T-helper 1 cell treated with Interleukin-12 subunit alpha and Interleukin-12 subunit beta and Interleukin-4 antibody, amounts not matched to agents 30 μg/mL and 1 μg/mL, for 36 hours (primary cell): ENCODE measurements around the gene RAB30.

Source experiments
- H3K27ac Mint-ChIP-seq: one replicate; pipeline ENCODE4 v1.8.0; 2021; ENCODE audit warnings: mild to moderate bottlenecking, mixed read lengths
- H3K27me3 Mint-ChIP-seq: one replicate; pipeline ENCODE4 v1.8.0; 2021; ENCODE audit warnings: low read depth, mixed read lengths
- H3K36me3 Mint-ChIP-seq: one replicate; pipeline ENCODE4 v1.8.0; 2021; ENCODE audit warnings: low read depth, mixed read lengths
- H3K4me1 Mint-ChIP-seq: one replicate; pipeline ENCODE4 v1.8.0; 2021; ENCODE audit warnings: low read depth, mixed read lengths
- H3K4me3 Mint-ChIP-seq: one replicate; pipeline ENCODE4 v1.8.0; 2021; ENCODE audit warnings: mild to moderate bottlenecking, moderate library complexity, mixed read lengths
- H3K9me3 Mint-ChIP-seq: one replicate; pipeline ENCODE4 v1.8.0; 2021; ENCODE audit warnings: mixed read lengths

The RAB30 gene, protein sequence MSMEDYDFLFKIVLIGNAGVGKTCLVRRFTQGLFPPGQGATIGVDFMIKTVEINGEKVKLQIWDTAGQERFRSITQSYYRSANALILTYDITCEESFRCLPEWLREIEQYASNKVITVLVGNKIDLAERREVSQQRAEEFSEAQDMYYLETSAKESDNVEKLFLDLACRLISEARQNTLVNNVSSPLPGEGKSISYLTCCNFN

DNA sequence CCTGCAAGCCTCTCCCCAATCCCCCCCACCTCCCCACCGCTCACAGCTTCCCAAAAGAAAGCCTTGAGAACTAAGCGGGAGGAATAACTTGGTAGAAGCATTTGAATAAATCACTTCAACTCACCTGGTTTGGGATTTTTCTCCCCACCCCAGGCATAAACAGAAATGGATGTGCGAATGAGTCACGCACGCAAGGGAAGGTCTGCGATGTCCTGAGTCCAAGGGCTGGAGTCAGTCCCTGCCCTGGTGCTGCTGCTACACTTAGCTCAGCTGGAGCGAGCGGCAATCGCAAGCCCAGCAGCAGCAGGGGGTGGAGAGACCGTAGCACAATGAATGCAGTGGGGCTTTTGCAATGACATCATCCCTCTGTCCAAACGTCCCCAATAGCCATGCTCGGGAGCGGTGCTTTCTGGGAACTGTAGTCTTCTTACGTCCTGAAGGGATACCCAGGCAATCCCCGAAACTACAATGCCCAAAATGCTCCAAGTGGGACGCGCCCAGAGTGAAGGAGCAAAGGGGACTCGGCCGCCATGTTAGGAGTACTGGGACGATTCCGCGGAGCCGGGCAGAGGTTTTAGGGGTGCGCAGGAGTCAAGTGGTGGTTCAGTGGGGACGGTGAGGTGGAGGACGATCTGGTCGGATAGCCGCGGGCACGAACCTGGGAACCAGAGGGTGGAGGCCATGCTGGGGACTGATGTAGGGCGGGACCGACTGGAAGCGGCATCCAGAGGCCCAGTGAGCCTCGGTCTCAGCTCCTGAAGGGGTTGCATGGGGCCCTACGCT lies at the start of gene RAB30:
TSS of gene RAB30 (minus strand) at position 331 of the 783 bp plus-strand sequence. CDS start 74,581 bp downstream, outside the sequence.
- Mint-ChIP-seq H3K9me3 (no peaks in the 10 kb centered on the region), H3K4me3 (no peak within 1 kb of the TSS), H3K36me3 (peaks cover 21% of the 10 kb centered on the region), H3K27me3 (no peaks in the 10 kb centered on the region), H3K4me1 (peaks cover 30% of the 10 kb centered on the region), H3K27ac (no peak within 1 kb of the TSS)

- H3K4me3 Mint-ChIP-seq, result no peak overlapping the region
- H3K27ac Mint-ChIP-seq, result no peak overlapping the region
- no peaks in the 10 kb centered on the region for H3K9me3 Mint-ChIP-seq
- H3K36me3 Mint-ChIP-seq, result peaks cover 2% of the 10 kb centered on the region
- no peaks in the 10 kb centered on the region for H3K27me3 Mint-ChIP-seq
- peaks cover 35% of the 10 kb centered on the region for H3K4me1 Mint-ChIP-seq
Measured at GRCh38 chr11:83120327-83120726, 48.6 kb upstream of the RAB30 start.

DNA sequence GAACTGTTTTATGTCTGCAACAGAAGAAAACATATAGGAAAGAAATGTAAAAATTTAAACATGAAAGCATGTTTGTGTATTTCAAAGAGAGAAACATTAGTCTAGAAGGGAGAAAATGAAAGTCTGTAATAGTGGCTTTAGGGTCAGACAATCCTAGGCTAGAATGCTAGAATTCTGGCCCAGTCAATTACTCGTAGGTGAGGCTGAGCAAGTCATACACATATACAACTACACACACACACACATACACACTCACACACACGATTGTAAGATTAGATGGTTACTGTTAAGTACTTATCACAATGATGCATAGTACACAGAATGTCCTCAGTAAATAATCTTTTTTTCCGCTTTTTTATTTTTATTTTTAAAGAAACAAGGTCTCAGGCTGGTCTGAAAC lies 47.5 kb upstream of the RAB30 start:
- H3K4me3 Mint-ChIP-seq, result no peak overlapping the region
- peaks cover 2% of the 10 kb centered on the region for H3K36me3 Mint-ChIP-seq
- H3K27me3 Mint-ChIP-seq, result no peaks in the 10 kb centered on the region
- peaks cover 38% of the 10 kb centered on the region for H3K4me1 Mint-ChIP-seq
- H3K27ac Mint-ChIP-seq, result no peak overlapping the region
- H3K9me3 Mint-ChIP-seq, result no peaks in the 10 kb centered on the region

DNA sequence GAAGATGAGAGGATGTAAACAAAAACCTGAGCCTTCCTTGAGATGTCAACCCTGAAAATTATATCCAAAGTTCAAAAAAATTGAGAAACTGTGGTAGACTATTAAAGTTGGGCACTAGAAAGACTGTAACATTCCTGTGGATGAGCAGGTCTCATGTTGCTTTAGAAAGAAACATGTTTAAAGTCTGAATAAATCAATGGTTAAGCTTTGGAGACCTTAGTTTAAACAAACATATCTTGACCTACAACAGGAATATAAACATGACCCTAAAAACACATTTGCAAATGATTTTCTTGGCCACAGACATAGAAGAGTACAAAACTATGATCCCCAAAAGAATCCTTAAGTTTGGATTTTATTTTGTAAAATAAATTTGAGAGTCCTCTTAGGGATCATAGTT lies 47.1 kb upstream of the RAB30 start:
- Mint-ChIP-seq H3K9me3 (no peaks in the 10 kb centered on the region), H3K4me3 (no peak overlapping the region), H3K36me3 (peaks cover 2% of the 10 kb centered on the region), H3K4me1 (peaks cover 38% of the 10 kb centered on the region), H3K27ac (peak overlapping the region; percentile 45), H3K27me3 (no peaks in the 10 kb centered on the region)

DNA sequence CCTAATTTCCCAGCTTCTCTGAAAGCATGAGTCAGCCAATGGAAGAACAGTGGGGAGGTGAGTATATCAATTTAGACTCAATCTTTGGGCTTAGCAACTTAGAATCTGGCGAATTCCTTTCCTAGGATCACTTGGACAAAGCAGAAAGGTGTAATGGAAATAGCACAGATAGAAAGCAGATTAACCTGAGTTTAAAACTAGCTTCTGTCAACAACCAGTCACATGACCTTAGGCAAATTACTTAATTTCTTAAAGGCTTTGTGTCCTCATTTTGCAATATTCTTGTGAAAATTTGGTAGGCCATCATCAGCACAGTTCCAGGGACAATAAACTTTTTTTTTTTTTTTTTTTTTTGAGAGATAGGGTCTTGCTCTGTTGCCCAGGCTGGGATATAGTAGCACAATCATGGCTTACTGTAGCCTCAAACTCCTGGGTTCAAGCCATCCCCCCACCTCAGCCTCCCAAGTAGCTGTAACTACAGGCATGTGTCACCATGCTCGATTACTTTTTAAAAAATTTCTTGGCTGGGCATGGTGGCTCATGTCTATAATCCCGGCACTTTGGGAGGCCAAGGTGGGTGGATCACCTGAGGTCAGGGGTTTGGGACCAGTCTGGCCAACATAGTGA lies 44.4 kb upstream of the RAB30 start:
- Mint-ChIP-seq H3K9me3 (no peaks in the 10 kb centered on the region), H3K4me1 (peaks cover 26% of the 10 kb centered on the region), H3K27ac (no peak overlapping the region), H3K4me3 (peak overlapping the region; percentile 86), H3K27me3 (no peaks in the 10 kb centered on the region), H3K36me3 (peaks cover 5% of the 10 kb centered on the region)

GRCh38 chr11:83115551-83115950 lies 43.9 kb upstream of the RAB30 start:
- no peaks in the 10 kb centered on the region for H3K9me3 Mint-ChIP-seq
- peak overlapping the region; percentile 11 for H3K4me3 Mint-ChIP-seq
- peaks cover 6% of the 10 kb centered on the region for H3K36me3 Mint-ChIP-seq
- peaks cover 26% of the 10 kb centered on the region for H3K4me1 Mint-ChIP-seq
- H3K27me3 Mint-ChIP-seq, result no peaks in the 10 kb centered on the region
- H3K27ac Mint-ChIP-seq, result no peak overlapping the region

GRCh38 chr11:83115026-83115425 lies 43.3 kb upstream of the RAB30 start:
- H3K27me3 Mint-ChIP-seq, result no peaks in the 10 kb centered on the region
- no peak overlapping the region for H3K27ac Mint-ChIP-seq
- H3K4me1 Mint-ChIP-seq, result peaks cover 26% of the 10 kb centered on the region
- peaks cover 6% of the 10 kb centered on the region for H3K36me3 Mint-ChIP-seq
- no peaks in the 10 kb centered on the region for H3K9me3 Mint-ChIP-seq
- peak overlapping the region; percentile 11 for H3K4me3 Mint-ChIP-seq

GRCh38 chr11:83112886-83113285 lies 41.2 kb upstream of the RAB30 start:
- Mint-ChIP-seq H3K9me3 (no peaks in the 10 kb centered on the region), H3K27ac (no peak overlapping the region), H3K4me1 (peaks cover 17% of the 10 kb centered on the region), H3K27me3 (no peaks in the 10 kb centered on the region), H3K36me3 (peaks cover 6% of the 10 kb centered on the region), H3K4me3 (no peak overlapping the region)

DNA sequence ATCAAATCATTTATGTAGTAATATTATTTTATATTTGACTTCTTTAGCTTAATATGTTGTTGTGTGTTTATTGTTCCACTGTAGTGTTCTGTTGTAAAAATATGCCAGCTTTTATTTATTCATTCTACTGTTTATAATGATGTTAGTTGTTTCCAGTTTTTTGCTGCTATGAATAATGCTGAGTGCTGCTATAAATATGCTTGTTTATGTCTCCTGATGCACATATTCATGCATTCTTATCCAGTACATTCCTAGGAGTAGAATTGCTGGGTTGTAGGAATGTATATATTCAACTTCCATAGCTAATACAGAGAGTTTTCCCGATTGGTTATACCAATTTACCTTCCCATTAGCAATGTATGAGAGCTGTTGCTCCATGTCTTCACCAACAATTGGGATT lies 33.5 kb upstream of the RAB30 start:
- Mint-ChIP-seq H3K36me3 (no peaks in the 10 kb centered on the region), H3K4me3 (no peak overlapping the region), H3K4me1 (peaks cover 2% of the 10 kb centered on the region), H3K27me3 (peaks cover 33% of the 10 kb centered on the region), H3K9me3 (no peaks in the 10 kb centered on the region), H3K27ac (no peak overlapping the region)

DNA sequence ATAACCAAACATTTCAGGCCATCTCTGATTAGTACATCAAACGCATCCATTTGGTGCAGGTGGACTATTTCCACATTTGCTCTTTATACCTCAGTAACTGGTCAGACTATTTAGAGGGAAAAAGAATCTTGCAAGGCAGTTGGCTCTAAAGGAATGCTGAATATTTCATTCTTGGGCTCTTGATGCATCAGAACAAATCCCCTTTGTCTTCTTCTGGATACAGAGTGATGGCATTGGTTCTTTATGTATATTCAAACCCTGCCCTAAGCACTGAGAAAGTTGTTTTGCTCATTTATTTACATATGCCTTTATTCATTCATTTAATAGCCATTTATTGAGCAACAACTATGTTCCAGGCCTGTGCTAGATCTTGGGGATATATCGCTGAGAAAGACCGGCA lies 31.1 kb upstream of the RAB30 start:
- no peaks in the 10 kb centered on the region for H3K36me3 Mint-ChIP-seq
- no peak overlapping the region for H3K4me3 Mint-ChIP-seq
- H3K27me3 Mint-ChIP-seq, result peaks cover 33% of the 10 kb centered on the region
- H3K4me1 Mint-ChIP-seq, result peaks cover 2% of the 10 kb centered on the region
- H3K9me3 Mint-ChIP-seq, result no peaks in the 10 kb centered on the region
- H3K27ac Mint-ChIP-seq, result no peak overlapping the region

DNA sequence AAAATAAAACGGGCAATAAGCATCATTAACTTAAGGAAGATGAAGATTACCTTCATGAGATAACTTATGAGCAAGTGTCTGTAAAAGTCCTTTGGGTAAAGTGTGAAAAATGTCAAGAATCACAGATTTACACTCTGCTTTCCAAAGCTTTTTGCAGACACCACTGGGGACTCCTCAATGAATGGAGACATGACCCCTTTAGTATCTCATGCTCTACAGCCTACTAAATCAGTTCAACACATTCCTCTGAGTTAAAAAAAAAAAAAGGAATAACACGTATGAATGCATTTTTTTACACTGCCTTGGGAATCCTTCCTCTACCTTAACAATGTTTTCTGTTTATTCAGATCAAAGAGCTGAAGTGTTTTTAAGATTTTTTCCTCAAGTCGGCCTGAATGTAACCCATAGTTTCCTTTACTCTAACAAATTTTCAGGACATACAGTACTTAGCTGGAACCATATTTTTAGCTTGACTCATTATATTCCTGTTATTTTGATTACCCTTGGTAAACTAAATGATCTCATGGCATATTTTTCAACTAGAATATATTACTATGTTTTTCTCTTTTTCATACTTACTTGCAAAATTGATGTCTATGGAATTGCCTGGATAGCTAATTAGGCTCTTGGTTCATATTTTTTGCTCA lies 25.9 kb upstream of the RAB30 start:
- Mint-ChIP-seq H3K9me3 (no peaks in the 10 kb centered on the region), H3K36me3 (no peaks in the 10 kb centered on the region), H3K4me1 (peaks cover 2% of the 10 kb centered on the region), H3K27me3 (peaks cover 8% of the 10 kb centered on the region), H3K27ac (no peak overlapping the region), H3K4me3 (no peak overlapping the region)

DNA sequence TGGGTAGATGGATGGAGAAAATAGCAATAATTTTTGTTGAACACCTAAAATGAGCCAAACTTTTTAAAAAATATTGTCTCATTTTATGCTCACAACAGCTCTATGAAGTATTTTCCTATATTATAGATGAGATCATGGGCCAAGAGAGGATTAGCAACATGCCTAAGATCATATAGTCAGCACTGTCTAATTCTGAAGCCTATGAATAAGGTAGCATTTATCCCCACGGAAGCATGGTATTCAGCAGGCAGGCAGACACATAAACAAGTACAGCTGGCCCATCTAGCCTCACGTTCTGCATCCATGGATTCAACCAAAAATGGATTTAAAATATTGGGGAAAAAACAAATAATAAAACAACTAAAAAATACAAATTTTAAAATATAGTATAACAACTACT lies 21.9 kb upstream of the RAB30 start:
- H3K27me3 Mint-ChIP-seq, result no peaks in the 10 kb centered on the region
- peaks cover 4% of the 10 kb centered on the region for H3K4me1 Mint-ChIP-seq
- H3K9me3 Mint-ChIP-seq, result no peaks in the 10 kb centered on the region
- H3K4me3 Mint-ChIP-seq, result no peak overlapping the region
- no peak overlapping the region for H3K27ac Mint-ChIP-seq
- H3K36me3 Mint-ChIP-seq, result no peaks in the 10 kb centered on the region

GRCh38 chr11:83092488-83093384 lies 21.0 kb upstream of the RAB30 start:
- Mint-ChIP-seq H3K27me3 (no peaks in the 10 kb centered on the region), H3K36me3 (no peaks in the 10 kb centered on the region), H3K9me3 (no peaks in the 10 kb centered on the region), H3K27ac (no peak overlapping the region), H3K4me3 (no peak overlapping the region), H3K4me1 (peaks cover 4% of the 10 kb centered on the region)

- no peak overlapping the region for H3K27ac Mint-ChIP-seq
- no peaks in the 10 kb centered on the region for H3K36me3 Mint-ChIP-seq
- peaks cover 5% of the 10 kb centered on the region for H3K4me1 Mint-ChIP-seq
- no peaks in the 10 kb centered on the region for H3K27me3 Mint-ChIP-seq
- H3K9me3 Mint-ChIP-seq, result no peaks in the 10 kb centered on the region
- H3K4me3 Mint-ChIP-seq, result no peak overlapping the region
Measured at GRCh38 chr11:83088965-83089364, 17.3 kb upstream of the RAB30 start.
